NCI-H2107 (cell line): ENCODE results near the gene FTH1.

Experiments
- DNase-seq: peaks from one replicate; lab custom pipeline; 2025; lab: John Stamatoyannopoulos, UW

FTH1 gene

GRCh38 chr11:61914471-61915171 lies 52.8 kb downstream of the FTH1 start:
- DNase-seq = no peak
